Measurements from ENCODE around the gene ZGPAT.

- TF ChIP-seq CTCF (IDR thresholded peaks at IDR 0.05) = no peak
- TF ChIP-seq POLR2A (IDR thresholded peaks at IDR 0.05; ENCODE audit: low read depth) = no peak
- no peak for TF ChIP-seq EP300 (IDR thresholded peaks at IDR 0.05)
Measured at GRCh38 chr20:63658749-63659187, 49.1 kb upstream of the ZGPAT start.
